ENCODE data around the gene MMP10.
"Not testable (repeated sequence)": the region's sequence is repeated elsewhere in the genome, so short reads cannot be mapped to it uniquely, and the experiment has no call there.

The MMP10 gene

GRCh38 chr11:102783016-102783415 lies 2.6 kb upstream of the MMP10 start:
- DNase-seq: no peak

GRCh38 chr11:102781676-102782075 lies 1.2 kb upstream of the MMP10 start:
- DNase-seq: no peak

GRCh38 chr11:102776454-102776853 lies 4.0 kb downstream of the MMP10 start:
- no peak for DNase-seq

GRCh38 chr11:102773386-102773785 lies 7.0 kb downstream of the MMP10 start:
- no peak for DNase-seq

- no peak for DNase-seq
Measured at GRCh38 chr11:102771351-102771750, 9.1 kb downstream of the MMP10 start.

DNA sequence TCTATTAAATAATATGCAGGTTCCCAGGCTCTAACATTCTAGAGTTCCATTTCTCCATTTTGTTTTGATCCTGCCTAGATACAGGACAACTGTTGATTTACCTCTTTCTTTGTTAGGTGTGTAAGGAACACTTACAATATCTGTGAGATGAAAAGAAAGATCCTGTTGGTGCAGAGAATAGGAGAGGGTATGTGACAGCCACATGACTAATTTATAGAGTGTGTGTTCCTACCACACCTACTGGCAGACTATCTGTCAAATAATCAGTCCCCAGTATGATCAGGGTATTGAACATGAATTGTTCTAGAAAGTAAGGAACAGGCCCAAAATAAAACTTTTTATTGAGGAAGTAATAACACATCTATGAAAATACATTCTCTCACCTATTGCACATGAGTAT lies 10.2 kb downstream of the MMP10 start:
- DNase-seq: no peak

DNA sequence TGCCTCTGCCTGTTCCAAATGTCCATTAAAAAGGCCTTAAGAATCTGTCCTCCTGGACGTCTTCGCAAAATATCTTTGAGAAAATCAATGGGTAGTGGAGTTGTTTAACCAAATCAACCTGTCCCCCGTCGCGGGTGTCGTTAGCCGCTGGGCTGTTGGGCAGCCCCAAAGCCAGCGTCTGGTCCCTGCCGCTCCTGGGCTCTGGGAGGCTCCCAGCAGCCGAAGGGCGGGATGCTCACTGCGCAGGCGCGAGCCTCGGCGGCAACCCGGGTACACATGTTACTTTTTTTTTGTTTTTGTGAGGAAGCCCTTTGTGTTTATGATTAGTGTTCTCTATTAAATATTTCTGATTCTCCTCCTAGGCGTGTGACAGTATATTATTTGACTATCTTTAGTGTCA lies 12.6 kb downstream of the MMP10 start:
- DNase-seq: no peak

GRCh38 chr11:102763440-102763839 lies 17.0 kb downstream of the MMP10 start:
- no peak for DNase-seq

DNA sequence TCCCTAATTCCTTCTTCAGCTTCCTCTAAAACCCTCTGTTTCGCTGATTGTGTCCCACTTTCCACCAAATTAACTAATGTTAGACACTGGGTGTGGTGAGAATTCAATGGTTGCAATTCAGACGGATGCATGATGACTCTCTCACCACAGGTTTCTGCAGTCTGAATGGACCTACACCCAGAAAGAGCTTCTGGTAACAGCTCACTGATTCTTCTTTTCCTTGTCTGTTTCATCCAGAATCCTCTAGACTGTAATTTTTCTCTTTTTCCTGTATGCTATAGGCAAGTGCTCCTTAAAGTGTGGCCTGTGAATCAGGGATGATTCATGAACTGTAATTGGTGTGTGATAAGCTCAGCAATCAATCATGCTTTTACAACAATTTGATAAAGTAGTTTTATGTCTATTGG lies 18.1 kb downstream of the MMP10 start:
- DNase-seq: no peak

DNA sequence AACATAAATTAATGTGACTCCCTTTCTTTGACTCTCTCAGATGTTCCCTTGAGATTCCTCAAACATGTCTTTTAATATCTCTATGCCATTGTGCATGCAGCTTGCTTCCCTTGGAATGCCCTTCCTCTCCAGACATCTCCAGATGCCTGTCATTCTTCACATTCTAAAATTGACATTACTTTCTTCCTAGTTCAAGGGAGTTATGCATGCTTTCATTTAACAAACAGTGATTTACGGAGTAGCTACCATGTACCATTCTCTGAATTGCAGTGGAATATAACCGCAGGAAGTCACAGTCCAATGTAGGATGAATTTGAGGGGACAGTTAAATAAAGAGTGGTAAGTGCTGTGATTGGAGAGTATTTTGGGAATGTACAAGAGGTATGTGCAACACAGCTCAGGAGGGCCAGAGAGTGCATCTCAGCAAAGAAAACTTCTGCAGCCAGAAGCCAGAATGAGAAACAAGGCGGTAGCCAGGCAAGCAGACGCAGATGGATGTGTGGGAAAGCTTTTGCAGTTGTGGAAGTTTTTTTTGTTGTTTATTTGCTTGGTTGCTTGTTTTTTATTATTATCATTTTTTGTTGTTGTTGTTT lies 18.7 kb downstream of the MMP10 start:
- no peak for DNase-seq

DNA sequence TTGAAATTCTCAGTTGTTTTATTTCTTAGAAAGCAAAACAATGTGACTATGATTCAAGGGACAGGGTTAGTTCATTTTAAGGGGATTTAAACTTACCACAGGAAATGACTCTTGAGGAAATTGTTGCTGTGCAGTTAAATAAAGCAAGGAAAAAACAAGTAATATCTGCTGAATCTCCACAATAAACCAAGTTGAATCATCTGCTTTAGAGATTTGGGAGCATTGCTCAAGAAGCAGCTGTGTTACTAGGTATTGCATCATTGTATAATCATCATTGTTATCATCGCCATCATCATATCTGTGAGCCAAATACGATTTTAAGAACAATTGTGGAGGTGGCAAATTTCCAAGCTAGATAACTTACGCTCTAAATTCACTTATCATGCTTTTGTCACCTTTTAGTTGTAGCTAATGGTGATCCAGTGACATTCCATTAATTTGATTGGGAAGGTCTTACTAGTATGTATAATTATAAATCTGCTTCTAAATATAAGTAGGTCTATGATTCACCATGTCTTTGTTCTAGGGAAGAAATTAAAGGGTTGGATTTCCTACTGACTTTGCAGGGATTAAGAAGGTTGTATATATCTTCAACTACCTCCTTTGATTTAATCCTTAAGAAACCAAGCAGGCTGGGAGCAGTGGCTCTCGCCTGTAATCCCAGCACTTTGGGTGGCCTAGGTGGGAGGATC lies 19.9 kb downstream of the MMP10 start:
- DNase-seq: no peak

DNA sequence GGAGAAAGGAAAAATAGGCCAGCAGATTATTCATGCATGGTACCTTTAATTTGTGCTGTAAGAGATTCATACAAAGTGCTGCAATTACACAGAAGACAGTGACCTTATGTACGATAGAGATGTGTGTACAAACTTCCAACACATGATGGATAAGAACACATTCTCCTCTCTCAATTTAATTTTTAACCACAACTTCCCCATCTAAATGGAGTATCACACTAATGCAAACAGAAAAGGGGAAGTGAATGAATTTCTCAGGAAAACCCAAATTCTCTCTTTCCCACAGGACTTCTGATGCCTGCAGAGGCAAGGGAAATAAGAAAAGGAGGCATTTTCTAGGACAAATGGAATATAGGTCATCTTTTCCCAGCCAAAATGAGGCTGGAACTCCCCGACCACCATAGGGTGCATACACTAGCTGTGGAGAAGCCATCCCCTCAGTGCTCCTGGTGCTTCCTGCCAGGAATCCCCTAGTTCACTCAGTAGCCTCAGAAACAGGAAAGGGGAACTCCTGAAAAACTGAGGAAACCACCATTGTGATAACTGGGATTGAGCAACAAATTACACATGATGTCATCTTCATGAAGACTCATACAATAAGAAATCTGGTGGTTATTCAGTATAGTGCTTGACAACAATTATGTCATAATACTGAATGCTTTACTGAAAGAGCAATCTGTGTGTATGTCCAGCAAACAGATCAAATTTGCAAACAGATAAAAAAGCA lies 22.4 kb downstream of the MMP10 start:
- DNase-seq: no peak

DNA sequence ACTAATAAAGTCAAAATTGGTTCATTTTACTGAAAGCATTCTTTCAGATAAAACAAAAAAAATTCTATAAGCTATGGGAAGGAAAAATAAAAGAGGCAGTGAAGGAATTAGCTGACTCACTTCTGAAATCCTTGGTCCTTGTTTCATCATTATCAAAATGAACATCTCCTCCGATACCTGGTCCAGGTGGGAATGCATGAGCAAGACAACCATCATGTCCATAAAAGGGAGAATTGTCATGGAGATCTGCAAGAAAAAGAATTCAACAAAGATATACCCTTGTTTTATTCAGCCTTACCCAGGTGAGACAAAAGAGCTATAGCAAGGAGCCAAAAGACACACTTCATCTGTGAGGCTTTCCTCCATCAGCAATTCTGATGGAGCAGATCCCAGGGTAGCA lies 27.2 kb downstream of the MMP10 start:
- DNase-seq: no peak

DNA sequence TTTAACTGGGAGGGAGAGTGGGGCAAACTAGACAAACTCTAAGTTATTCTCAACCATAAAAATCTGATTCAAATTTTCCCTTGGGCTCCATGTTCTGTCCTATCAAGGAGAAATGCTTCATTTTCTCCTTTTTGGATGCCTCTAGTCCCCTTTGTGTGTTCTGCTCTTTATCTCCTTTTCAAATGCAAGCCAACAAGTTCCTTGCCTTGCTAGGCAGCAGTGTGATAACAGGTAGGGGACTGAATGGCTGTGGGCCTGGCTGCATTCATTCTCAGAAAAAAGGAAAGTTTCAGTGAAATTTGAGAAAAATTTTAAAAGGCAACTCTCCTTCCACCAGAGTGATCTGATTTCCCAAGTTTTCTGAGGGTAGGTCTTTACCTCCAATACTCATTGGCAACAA lies 28.8 kb downstream of the MMP10 start:
- no peak for DNase-seq

DNA sequence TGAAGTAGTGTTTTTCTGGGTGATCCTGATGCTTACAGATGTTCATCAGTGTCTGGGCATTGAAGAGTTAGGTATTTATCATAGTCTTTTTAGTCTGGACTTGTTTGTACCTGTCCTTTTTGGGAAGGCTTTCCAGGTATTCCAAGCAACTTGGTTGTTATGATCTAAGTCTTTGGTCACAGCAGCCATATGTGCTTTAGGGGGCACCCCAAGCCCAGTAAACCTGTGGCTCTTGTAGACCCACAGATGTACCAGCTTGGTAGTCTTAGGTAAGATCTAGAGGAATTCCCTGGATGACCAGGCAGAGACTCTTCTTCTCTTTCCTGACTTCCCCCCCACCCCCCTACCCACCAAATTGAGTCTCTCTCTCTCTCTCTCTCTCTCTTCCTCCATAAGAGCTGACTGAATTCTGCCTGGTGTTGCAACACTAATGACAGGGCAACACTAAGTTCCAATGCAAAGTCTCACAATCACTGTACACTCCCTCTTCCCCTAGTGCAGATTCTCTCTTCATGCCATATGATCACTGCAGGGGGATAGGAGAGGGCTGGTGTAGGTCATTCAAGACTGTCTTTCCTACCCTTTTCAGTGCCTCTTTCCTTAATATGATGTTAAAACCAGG lies 31.2 kb downstream of the MMP10 start:
- DNase-seq: no peak

GRCh38 chr11:102746746-102747578 lies 33.5 kb downstream of the MMP10 start:
- DNase-seq: not testable (repeated sequence)

DNA sequence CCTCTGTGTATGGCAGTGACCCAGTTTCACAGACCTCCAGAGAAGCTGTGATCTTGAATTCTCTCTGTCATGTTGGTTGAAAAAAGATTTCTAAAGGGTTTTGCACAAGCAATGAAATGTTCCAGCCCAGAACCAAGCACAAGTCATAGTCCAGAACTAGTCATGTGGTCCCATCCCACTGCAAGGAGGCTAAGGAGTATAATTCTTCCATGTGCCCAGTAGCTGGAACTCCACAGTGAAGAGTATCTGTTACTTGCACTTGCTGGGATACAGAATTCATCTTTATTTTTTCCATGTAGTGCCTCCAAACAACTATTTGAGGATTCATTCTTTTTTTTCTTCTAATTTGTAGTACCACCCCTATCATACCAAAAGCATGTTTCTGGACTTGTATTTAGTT lies 45.8 kb downstream of the MMP10 start:
- DNase-seq: no peak

DNA sequence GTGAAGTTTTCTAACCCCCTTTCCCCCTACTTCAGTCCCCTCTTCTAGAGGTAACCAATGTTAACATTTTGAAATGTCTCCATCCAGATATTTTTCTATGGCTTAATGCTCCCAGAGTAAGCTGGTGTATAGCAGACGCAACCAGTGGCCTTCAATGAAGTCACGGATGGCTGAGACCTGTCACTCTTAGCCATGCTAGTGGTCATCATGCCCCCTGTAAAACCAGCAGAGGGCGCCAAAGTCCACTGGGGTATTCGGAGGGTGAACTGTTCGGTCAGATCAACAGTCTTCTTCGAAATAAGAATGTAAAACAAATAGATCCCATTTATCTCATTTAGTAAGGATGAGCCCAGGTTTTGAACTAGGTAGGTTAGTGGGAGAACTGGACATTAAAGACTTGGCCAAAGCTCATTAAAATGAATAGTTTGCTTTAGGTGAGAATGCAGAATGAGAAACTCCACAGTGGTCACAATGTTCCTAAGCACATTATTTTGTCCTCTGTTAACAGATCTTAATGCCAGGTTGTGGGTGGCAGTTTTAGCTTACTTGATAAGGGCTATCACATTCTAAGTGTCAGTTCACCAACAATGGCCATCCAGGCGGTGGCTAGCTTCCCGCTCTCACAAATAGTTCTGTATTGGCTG lies 47.1 kb downstream of the MMP10 start:
- DNase-seq: peak; percentile 24

- not testable (repeated sequence) for DNase-seq
Measured at GRCh38 chr11:102730944-102731343, 49.5 kb downstream of the MMP10 start.

GRCh38 chr11:102729849-102730815 lies 50.3 kb downstream of the MMP10 start:
- no peak for DNase-seq

DNA sequence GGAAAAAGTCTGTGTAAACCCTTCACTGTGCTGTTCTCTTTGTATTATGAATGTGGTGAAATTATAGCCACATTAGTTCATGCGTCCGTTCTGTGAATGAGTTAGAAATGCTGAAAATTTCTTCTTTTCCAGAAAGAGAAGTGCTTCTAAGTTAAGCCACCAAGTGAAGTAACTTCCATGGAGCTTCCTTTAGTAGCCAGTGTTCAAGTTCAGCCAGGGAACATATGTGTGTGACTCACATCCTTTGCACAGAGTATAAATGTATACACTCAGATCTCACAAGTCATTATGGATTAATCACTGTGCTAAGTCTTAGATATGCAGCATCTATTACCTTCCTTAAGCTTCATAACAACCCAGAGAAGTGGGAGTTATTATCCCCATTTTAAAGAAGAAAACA lies 52.5 kb downstream of the MMP10 start:
- DNase-seq: no peak
